HG02938 (cell line): ENCODE results near the gene CPHXL.

Experiments
- ATAC-seq: cut with Tn5 transposase; IDR thresholded peaks from one replicate; pipeline ENCODE4 v1.9.1; 2021; ENCODE audit warnings: mild to moderate bottlenecking, moderate library complexity; ENCODE audit not compliant: unreplicated experiment

Gene CPHXL

GRCh38 chr16:75726390-75726789, at the start of gene CPHXL:
Gene CPHXL, minus strand, starts transcription at chr16:75726490. Its CDS starts 48 bp downstream, at chr16:75726442.
- no peak for ATAC-seq

- no peak for ATAC-seq
These were observed 47.9 kb upstream of the CPHXL start for GRCh38 chr16:75774197-75774596.

- ATAC-seq, result no peak
These were observed 43.8 kb upstream of the CPHXL start for GRCh38 chr16:75770051-75770450.

- peak; percentile 89 for ATAC-seq
These were observed 38.0 kb upstream of the CPHXL start for GRCh38 chr16:75764154-75764768.

- no peak for ATAC-seq
These were observed 36.9 kb upstream of the CPHXL start for GRCh38 chr16:75763204-75763603.

- ATAC-seq, result no peak
These were observed 36.5 kb upstream of the CPHXL start for GRCh38 chr16:75762746-75763145.

GRCh38 chr16:75761108-75761507, 34.8 kb upstream of the CPHXL start:
- ATAC-seq, result peak; percentile 20

- ATAC-seq, result no peak
These were observed 33.8 kb upstream of the CPHXL start for GRCh38 chr16:75760018-75760519.

- peak; percentile 34 for ATAC-seq
These were observed 31.9 kb upstream of the CPHXL start for GRCh38 chr16:75758215-75758614.

GRCh38 chr16:75754141-75754540, 27.9 kb upstream of the CPHXL start:
- no peak for ATAC-seq

- no peak for ATAC-seq
These were observed 24.2 kb upstream of the CPHXL start for GRCh38 chr16:75750528-75750927.

- ATAC-seq, result no peak
These were observed 20.1 kb upstream of the CPHXL start for GRCh38 chr16:75746359-75746758.

GRCh38 chr16:75745823-75746222, 19.5 kb upstream of the CPHXL start:
- peak; percentile 82 for ATAC-seq

- ATAC-seq, result peak; percentile 42
These were observed 19.0 kb upstream of the CPHXL start for GRCh38 chr16:75745242-75745641.

- no peak for ATAC-seq
These were observed 16.2 kb upstream of the CPHXL start for GRCh38 chr16:75742424-75743047.

GRCh38 chr16:75733305-75734211, 7.3 kb upstream of the CPHXL start:
- no peak for ATAC-seq

- ATAC-seq, result no peak
These were observed 6.6 kb upstream of the CPHXL start for GRCh38 chr16:75732871-75733270.

GRCh38 chr16:75727221-75727620, 931 bp upstream of the CPHXL start:
- ATAC-seq, result no peak

- ATAC-seq, result no peak
These were observed 7.8 kb downstream of the CPHXL start for GRCh38 chr16:75718452-75718851.

GRCh38 chr16:75714661-75715060, 11.6 kb downstream of the CPHXL start:
- no peak for ATAC-seq

GRCh38 chr16:75710344-75710743, 15.9 kb downstream of the CPHXL start:
- ATAC-seq, result no peak

GRCh38 chr16:75703306-75703705, 23.0 kb downstream of the CPHXL start:
- no peak for ATAC-seq
